Skeletal muscle tissue (tissue), 4 donors: ENCODE results near the gene PPP1R8. TPM values are rescaled to one million over a fixed set of nuclear protein-coding genes. Genes with fewer than 3 reads are reported as not detected.
"Not testable (repeated sequence)": the region's sequence is repeated elsewhere in the genome, so short reads cannot be mapped to it uniquely, and the experiment has no call there.

ENCODE experiments used
- H3K27ac ChIP-seq: one replicate; pipeline ENCODE4 v1.7.0; 2013; ENCODE audit warnings: mild to moderate bottlenecking, low read depth, low read length, inconsistent platforms
- H3K27me3 ChIP-seq, 3 donors: one replicate each; pipeline ENCODE4 v1.7.0; 2013; ENCODE audit warnings: low read length in 3 of 3; ENCODE audit not compliant: control insufficient read depth in 3 of 3, insufficient read depth in 3 of 3
- H3K36me3 ChIP-seq, 3 donors: one replicate each; pipeline ENCODE4 v1.7.0; 2013; ENCODE audit warnings: low read length in 3 of 3; ENCODE audit not compliant: control insufficient read depth in 3 of 3, insufficient read depth in 3 of 3
- H3K4me1 ChIP-seq, 3 donors: one replicate each; pipeline ENCODE4 v1.7.0; 2013; ENCODE audit warnings: low read length in 3 of 3, mild to moderate bottlenecking in 3 of 3; ENCODE audit not compliant: control insufficient read depth in 3 of 3, insufficient read depth in 3 of 3
- H3K4me3 ChIP-seq, 3 donors: one replicate each; pipeline ENCODE4 v1.7.0; 2013; ENCODE audit warnings: low read length in 3 of 3
- H3K9ac ChIP-seq, 3 donors: one replicate each; pipeline ENCODE4 v1.7.0; 2013; ENCODE audit warnings: low read length in 3 of 3, mild to moderate bottlenecking in 3 of 3, moderate library complexity in 2 of 3, low read depth in 1 of 3
- H3K9me3 ChIP-seq, 3 donors: one replicate each; pipeline ENCODE4 v1.7.0; 2013; ENCODE audit warnings: low read length in 3 of 3; ENCODE audit not compliant: control insufficient read depth in 3 of 3
- total RNA-seq: library from RNA; depleted of rRNA; stranded (reverse); fragments of >200 nt; gene quantifications from one replicate; pipeline ENCODE4 v1.2.3, GENCODE V29; 2014
- donor health status: Osteomylitis.

PPP1R8 gene
- 42.3 TPM for total RNA-seq

DNA sequence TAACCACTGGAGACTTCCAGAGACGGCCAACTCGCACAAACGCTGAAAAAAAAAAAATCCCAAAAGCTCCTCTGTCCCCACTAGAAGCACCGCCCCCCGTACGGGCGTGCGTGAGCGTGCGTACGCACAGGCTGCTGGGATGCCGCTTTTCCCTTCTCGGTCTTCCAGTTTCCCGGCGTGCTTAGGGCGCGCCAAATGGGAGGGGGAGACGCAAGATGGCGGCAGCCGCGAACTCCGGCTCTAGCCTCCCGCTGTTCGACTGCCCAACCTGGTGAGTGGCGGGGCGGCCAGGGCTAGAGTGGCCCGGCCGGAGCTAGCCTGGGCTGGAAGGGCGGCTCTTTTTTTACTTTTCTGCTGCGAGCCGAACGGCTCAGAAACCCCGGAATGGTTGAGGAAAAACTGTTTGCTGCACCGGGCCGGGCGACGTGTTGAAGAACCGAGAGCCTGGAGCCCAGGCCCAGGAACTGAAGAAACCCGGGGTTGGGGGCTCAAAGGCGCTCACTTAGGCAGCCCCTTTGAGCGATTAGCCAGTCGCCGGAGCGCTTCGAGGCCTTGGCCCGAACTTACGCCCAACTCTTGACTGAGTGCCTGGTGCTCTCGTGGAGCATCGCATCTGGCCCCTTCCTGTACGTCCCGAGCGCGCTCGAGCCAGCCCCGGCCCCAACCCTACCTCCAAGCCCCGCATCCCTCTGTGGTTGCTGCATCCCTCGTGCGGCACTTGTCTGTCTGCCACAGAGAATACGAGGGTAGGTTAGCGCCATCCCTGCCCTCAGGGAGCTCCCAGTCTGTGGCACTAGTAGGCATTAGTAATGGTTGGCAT is at the start of gene PPP1R8:
TSS of gene PPP1R8 (plus strand) at position 162 of the 820 bp plus-strand sequence. CDS start at position 216, 54 bp downstream.
- Histone ChIP-seq H3K4me1 (peaks cover 17 to 26% (median 20%) of the 10 kb centered on the region in 3 donors), H3K9me3 (no peaks in the 10 kb centered on the region), H3K27me3 (no peaks in the 10 kb centered on the region), H3K9ac (peak within 1 kb of the TSS; percentile 95 to 99 (median 98)), H3K36me3 (peaks cover 3 to 11% (median 6%) of the 10 kb centered on the region in 3 donors), H3K4me3 (peak within 1 kb of the TSS; percentile 96 to 99 (median 98)), H3K27ac (peak within 1 kb of the TSS; percentile 88)

GRCh38 chr1:27782950-27783349 is 47.6 kb upstream of the PPP1R8 start:
- peaks cover 0 to 6% (median under 1%) of the 10 kb centered on the region in 3 donors for H3K4me1 ChIP-seq
- no peak overlapping the region for H3K27ac ChIP-seq

GRCh38 chr1:27784700-27785099 is 45.9 kb upstream of the PPP1R8 start:
- H3K4me3 ChIP-seq, result no peak overlapping the region
- H3K9ac ChIP-seq, result no peak overlapping the region
- peaks cover 10 to 16% (median 12%) of the 10 kb centered on the region in 3 donors for H3K4me1 ChIP-seq
- H3K27ac ChIP-seq, result no peak overlapping the region
- H3K27me3 ChIP-seq, result no peaks in the 10 kb centered on the region
- H3K36me3 ChIP-seq, result no peaks in the 10 kb centered on the region
- no peaks in the 10 kb centered on the region for H3K9me3 ChIP-seq

More at GRCh38 chr1:27782950-27783349, 47.6 kb upstream of the PPP1R8 start:
- no peak overlapping the region for H3K9ac ChIP-seq
- no peaks in the 10 kb centered on the region for H3K27me3 ChIP-seq
- H3K9me3 ChIP-seq, result no peaks in the 10 kb centered on the region
- no peaks in the 10 kb centered on the region for H3K36me3 ChIP-seq
- no peak overlapping the region for H3K4me3 ChIP-seq

DNA sequence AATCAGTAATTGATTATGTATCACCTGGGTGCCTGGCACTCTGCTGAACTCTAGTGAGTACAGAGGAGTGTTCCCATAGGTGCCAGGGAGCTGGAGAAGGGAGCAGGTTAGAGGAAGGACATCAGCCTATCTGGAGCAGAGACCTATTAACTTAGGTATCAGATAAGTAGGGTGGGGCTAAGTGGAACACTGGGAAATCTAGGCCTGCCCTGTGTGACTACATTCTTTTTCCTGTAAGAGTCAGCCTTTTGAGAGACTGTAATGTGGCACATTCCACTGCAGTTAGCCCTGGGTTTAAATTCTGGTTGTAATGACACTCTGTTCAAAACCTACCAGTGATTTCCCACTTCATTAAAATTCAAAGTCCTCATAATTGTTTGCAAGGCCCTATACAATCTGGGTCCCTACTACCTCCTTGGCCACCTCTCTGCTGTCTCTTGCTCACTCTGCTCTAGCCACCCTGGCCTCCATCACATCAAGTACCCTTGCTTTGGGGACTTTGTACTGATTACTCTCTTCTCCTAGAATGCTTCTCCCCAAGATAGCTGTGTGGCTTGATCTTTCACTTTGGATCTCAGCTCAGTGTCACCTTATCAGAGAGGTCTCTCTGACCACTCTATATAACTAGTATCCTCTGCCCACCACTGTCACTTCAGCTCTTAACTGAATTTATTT is 44.7 kb upstream of the PPP1R8 start:
- Histone ChIP-seq H3K9ac (no peak overlapping the region), H3K27ac (no peak overlapping the region), H3K27me3 (no peaks in the 10 kb centered on the region)

GRCh38 chr1:27787895-27788294 is 42.7 kb upstream of the PPP1R8 start:
- Histone ChIP-seq H3K4me1 (peaks cover 11 to 20% (median 17%) of the 10 kb centered on the region in 3 donors), H3K36me3 (peaks cover 2 to 8% (median 6%) of the 10 kb centered on the region in 3 donors), H3K4me3 (no peak overlapping the region), H3K9ac (no peak overlapping the region), H3K9me3 (no peaks in the 10 kb centered on the region), H3K27ac (no peak overlapping the region), H3K27me3 (no peaks in the 10 kb centered on the region)

More for the DNA sequence above, 44.7 kb upstream of the PPP1R8 start:
- peaks cover 0 to 6% (median 0%) of the 10 kb centered on the region in 3 donors for H3K36me3 ChIP-seq
- H3K4me3 ChIP-seq, result no peak overlapping the region
- H3K9me3 ChIP-seq, result no peaks in the 10 kb centered on the region
- peaks cover 11 to 20% (median 17%) of the 10 kb centered on the region in 3 donors for H3K4me1 ChIP-seq

- H3K9me3 ChIP-seq, result no peaks in the 10 kb centered on the region
- peak overlapping the region; percentile 56 for H3K27ac ChIP-seq
- peaks cover 11 to 20% (median 17%) of the 10 kb centered on the region in 3 donors for H3K4me1 ChIP-seq
- peaks cover 3 to 22% (median 21%) of the 10 kb centered on the region in 3 donors for H3K36me3 ChIP-seq
- H3K9ac ChIP-seq, result peak overlapping the region in 1 of 3 donors; percentile 35
- H3K4me3 ChIP-seq, result peak overlapping the region in 1 of 3 donors; percentile 18
- H3K27me3 ChIP-seq, result no peaks in the 10 kb centered on the region
Measured at GRCh38 chr1:27789540-27790041, 41.0 kb upstream of the PPP1R8 start.

GRCh38 chr1:27790270-27790669 is 40.3 kb upstream of the PPP1R8 start:
- H3K27me3 ChIP-seq, H3K4me3 ChIP-seq, H3K9me3 ChIP-seq, H3K9ac ChIP-seq: not testable (repeated sequence)
- peaks cover 11 to 20% (median 17%) of the 10 kb centered on the region in 3 donors for H3K4me1 ChIP-seq
- peak overlapping the region; percentile 56 for H3K27ac ChIP-seq
- H3K36me3 ChIP-seq, result peaks cover 7 to 27% (median 23%) of the 10 kb centered on the region in 3 donors

GRCh38 chr1:27795601-27796000 is 35.0 kb upstream of the PPP1R8 start:
- no peaks in the 10 kb centered on the region for H3K9me3 ChIP-seq
- no peaks in the 10 kb centered on the region for H3K27me3 ChIP-seq
- no peak overlapping the region for H3K4me3 ChIP-seq
- peaks cover 20 to 46% (median 30%) of the 10 kb centered on the region in 3 donors for H3K36me3 ChIP-seq
- no peak overlapping the region for H3K27ac ChIP-seq
- no peak overlapping the region for H3K9ac ChIP-seq
- no peaks in the 10 kb centered on the region for H3K4me1 ChIP-seq

GRCh38 chr1:27804791-27805190 is 25.8 kb upstream of the PPP1R8 start:
- H3K27ac ChIP-seq, result no peak overlapping the region
- no peak overlapping the region for H3K4me3 ChIP-seq
- no peaks in the 10 kb centered on the region for H3K4me1 ChIP-seq
- H3K9me3 ChIP-seq, result no peaks in the 10 kb centered on the region
- no peak overlapping the region for H3K9ac ChIP-seq
- H3K27me3 ChIP-seq, result no peaks in the 10 kb centered on the region
- peaks cover 11 to 13% (median 11%) of the 10 kb centered on the region in 3 donors for H3K36me3 ChIP-seq
